Hepatocyte (in vitro differentiated cells): ENCODE measurements around the gene SHC4.

ENCODE experiments used
- CTCF ChIP-seq: fragments of 200-600 bp; sonication (generic); IDR thresholded peaks from 2 replicates; pipeline ENCODE4 v1.5.1; 2016; ENCODE audit warnings: antibody characterized with exemption, mild to moderate bottlenecking; ENCODE audit not compliant: poor library complexity
- EZH2 ChIP-seq: fragments of 200-600 bp; sonication (generic); IDR thresholded peaks from 2 replicates; pipeline ENCODE4 v1.6.1; 2016; ENCODE audit warnings: antibody characterized with exemption, mild to moderate bottlenecking, borderline replicate concordance
- EZH2phosphoT487 ChIP-seq: fragments of 200-600 bp; sonication (generic); IDR thresholded peaks from one replicate; pipeline ENCODE4 v1.6.1; 2018; ENCODE audit warnings: antibody characterized with exemption, mild to moderate bottlenecking, low read depth, moderate library complexity; ENCODE audit not compliant: unreplicated experiment, severe bottlenecking

DNA sequence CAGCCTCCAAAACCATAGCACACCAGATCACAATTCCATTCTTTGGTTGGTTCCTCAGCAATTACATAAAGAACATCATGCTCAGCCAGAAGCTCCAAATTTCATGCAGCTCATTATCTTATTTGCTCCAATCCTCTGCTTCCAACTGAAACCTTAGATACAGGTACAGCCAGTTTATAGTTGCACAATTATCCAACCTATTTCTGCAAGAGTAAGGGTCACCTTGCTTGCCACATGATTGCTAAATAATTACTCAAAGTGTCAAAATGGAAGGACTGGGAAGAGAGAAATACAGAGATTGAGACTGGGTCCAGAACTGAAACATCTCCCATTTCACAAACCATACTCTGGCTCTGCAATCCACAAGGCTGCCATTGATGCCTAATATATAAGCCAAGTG, 23.4 kb upstream of the SHC4 start:
- TF ChIP-seq CTCF (no peak), EZH2 (no peak), EZH2phosphoT487 (no peak)
